ENCODE results near the gene ABCA7. TPM values are rescaled to one million over a fixed set of nuclear protein-coding genes. Genes with fewer than 3 reads are reported as not detected.
A peak's percentile ranks its signal among the peaks of the same experiment; 100 is the strongest.

Gene ABCA7
- total RNA-seq, 1 experiment from 2014 or later = 18.2 TPM

DNA sequence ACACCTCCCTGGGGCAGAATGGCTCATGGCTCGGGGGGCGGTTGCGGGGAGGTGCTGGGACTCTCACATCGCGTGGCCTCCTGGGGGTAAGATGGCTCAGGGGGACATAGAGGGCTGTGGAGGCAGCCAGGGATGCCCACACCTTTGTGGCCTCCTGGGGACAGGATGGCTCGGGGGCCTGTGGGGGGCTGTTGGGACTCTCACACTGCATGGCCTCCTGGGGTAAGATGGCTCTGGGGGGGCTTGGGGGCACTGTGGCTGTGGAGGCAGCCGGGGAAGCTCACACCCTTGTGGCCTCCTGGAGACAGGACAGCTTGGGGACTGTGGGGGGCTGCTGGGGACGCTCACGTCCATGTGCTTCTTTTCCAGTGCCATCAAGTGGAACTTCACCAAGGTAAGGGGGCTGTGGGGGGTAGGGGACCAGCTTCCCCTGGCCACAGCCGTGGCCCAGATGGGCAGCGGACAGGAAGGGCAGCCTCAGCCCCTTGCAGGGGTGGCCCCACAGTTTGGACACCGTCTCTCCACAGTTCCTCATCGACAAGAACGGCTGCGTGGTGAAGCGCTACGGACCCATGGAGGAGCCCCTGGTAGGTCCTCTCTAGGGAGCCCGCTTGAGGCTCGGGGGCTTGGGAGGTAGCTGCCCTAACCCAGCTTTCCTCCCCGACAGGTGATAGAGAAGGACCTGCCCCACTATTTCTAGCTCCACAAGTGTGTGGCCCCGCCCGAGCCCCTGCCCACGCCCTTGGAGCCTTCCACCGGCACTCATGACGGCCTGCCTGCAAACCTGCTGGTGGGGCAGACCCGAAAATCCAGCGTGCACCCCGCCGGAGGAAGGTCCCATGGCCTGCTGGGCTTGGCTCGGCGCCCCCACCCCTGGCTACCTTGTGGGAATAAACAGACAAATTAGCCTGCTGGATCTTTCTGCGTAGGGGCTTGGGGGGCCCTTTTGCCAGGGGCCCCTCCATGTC is 66.2 kb downstream of the ABCA7 start:
- POLR2A ChIA-PET = interaction anchor here (0.6 to 6.6 kb wide), 7 partner anchors 12 to 158 kb away, joined by 3 to 73 read pairs (median 3); partner anchors contain the start of gene CNN2
- BruUV-seq (replicated peaks) = TSS peak; percentile 64
- Mint-ChIP-seq H3K36me3 (ENCODE audit: insufficient read depth, unreplicated experiment) (peaks cover 63% of the 10 kb centered on the region), H3K4me1 (ENCODE audit: insufficient read depth, unreplicated experiment) (peaks cover 6% of the 10 kb centered on the region), H3K4me3 (ENCODE audit: unreplicated experiment) (peak overlapping the region; percentile 71), H3K9me3 (ENCODE audit: unreplicated experiment) (no peaks in the 10 kb centered on the region), H3K27me3 (ENCODE audit: insufficient read depth, unreplicated experiment) (no peaks in the 10 kb centered on the region), H3K27ac (ENCODE audit: low read depth, unreplicated experiment) (peak overlapping the region; percentile 59)
- intact Hi-C loops (cut with micrococcal nuclease) = no loop called here
- TF ChIP-seq, protein P1, sequence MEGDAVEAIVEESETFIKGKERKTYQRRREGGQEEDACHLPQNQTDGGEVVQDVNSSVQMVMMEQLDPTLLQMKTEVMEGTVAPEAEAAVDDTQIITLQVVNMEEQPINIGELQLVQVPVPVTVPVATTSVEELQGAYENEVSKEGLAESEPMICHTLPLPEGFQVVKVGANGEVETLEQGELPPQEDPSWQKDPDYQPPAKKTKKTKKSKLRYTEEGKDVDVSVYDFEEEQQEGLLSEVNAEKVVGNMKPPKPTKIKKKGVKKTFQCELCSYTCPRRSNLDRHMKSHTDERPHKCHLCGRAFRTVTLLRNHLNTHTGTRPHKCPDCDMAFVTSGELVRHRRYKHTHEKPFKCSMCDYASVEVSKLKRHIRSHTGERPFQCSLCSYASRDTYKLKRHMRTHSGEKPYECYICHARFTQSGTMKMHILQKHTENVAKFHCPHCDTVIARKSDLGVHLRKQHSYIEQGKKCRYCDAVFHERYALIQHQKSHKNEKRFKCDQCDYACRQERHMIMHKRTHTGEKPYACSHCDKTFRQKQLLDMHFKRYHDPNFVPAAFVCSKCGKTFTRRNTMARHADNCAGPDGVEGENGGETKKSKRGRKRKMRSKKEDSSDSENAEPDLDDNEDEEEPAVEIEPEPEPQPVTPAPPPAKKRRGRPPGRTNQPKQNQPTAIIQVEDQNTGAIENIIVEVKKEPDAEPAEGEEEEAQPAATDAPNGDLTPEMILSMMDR (IDR thresholded peaks at IDR 0.05; ENCODE audit: unreplicated experiment) = no peak
- no peak for DNase-seq (ENCODE audit: unreplicated experiment)
- CTCF ChIA-PET = no interaction called here

DNA sequence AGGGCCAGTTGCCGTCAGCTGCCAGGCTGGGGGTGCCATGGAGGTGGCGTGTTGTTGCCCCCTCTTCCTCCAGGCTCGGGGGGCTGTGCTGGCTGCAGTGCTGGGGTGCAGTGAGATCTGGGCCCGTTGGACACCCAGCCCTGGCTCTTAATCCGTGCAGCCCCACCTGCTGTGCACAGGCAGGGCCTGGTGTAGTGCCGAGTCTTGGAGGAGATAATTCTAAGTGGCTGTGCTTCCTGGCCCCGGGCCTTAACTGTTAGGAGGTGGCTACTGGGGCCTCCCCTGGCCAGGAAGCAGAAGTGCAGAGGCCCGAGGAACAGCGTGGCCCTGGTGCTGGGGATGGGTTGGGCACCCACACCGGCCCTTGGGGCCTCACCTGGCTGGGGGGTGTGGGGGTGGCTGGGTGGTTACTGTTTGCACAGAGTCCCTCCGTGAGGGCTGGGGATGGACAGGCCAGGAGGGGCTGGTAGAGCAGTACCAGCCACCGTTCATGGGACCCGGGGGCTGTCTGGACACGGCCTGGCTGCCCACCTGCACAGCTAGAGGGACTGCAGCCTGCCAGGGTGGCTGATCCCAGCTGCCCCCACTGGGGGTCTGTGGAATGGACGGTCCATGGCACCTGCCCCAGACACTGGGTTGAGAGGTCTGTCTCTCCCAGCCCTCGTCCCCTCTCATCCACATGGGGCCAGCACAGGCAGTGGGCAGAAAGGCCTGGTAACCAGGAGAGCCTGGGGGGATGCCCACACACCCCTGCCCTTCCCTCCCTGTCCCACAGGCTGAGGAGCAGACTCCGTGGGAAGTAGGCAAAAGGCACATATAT is 67.1 kb downstream of the ABCA7 start:
- no peaks in the 10 kb centered on the region for H3K27me3 Mint-ChIP-seq (ENCODE audit: insufficient read depth, unreplicated experiment)
- peak overlapping the region; percentile 59 for H3K27ac Mint-ChIP-seq (ENCODE audit: low read depth, unreplicated experiment)
- ChIA-PET POLR2A (interaction anchor here (0.6 to 6.6 kb wide), 4 partner anchors 13 to 157 kb away, joined by 3 to 73 read pairs (median 3); no protein-coding TSS in a partner anchor), CTCF (interaction anchor here (0.6 kb wide), 1 partner anchor 87 kb away, joined by 3 read pairs; no protein-coding TSS in a partner anchor)
- intact Hi-C loops (cut with micrococcal nuclease) = loop anchor here (1.0 kb wide), 1 partner anchor 50 kb away; no protein-coding TSS in a partner anchor
- peaks cover 63% of the 10 kb centered on the region for H3K36me3 Mint-ChIP-seq (ENCODE audit: insufficient read depth, unreplicated experiment)
- H3K9me3 Mint-ChIP-seq (ENCODE audit: unreplicated experiment) = no peaks in the 10 kb centered on the region
- peak; percentile 82 for DNase-seq (ENCODE audit: unreplicated experiment)
- no TSS peak for BruUV-seq (replicated peaks)
- H3K4me1 Mint-ChIP-seq (ENCODE audit: insufficient read depth, unreplicated experiment) = no peaks in the 10 kb centered on the region
- TF ChIP-seq, protein P1 (IDR thresholded peaks at IDR 0.05; ENCODE audit: unreplicated experiment) = peak; percentile 34
- H3K4me3 Mint-ChIP-seq (ENCODE audit: unreplicated experiment) = peak overlapping the region; percentile 29

DNA sequence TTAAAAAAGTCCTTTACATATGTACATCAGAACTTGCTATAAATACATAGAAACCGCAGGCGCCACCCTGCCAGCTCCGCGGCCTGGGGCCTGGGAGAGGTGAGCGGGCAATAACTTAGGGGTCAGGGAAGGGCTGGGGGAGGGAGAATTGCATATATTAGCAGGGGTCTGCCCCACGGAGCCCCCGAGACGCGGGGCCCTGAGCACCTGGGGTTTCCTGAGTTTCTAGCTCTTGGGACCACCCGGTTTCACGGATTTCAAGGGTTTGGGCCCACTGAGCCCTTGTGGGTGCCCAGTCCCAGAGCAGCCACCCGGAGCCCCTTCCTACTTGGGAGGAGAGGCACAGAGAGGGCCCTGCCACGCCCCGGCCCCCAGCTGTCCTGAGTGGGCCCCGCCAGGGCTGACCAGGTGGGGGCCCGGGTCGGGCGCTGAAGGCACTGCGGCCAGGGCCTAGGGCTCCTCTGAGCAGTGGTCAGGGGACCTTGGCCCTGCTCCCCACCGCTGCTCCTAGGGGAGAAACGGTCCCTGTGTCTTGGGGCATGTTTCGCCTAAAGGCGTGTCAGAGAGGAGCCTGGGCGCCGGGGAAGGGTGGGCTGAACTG is 67.9 kb downstream of the ABCA7 start:
- Mint-ChIP-seq H3K4me3 (ENCODE audit: unreplicated experiment) (no peak overlapping the region), H3K27me3 (ENCODE audit: insufficient read depth, unreplicated experiment) (no peaks in the 10 kb centered on the region), H3K36me3 (ENCODE audit: insufficient read depth, unreplicated experiment) (peaks cover 62% of the 10 kb centered on the region), H3K9me3 (ENCODE audit: unreplicated experiment) (no peaks in the 10 kb centered on the region), H3K4me1 (ENCODE audit: insufficient read depth, unreplicated experiment) (no peaks in the 10 kb centered on the region), H3K27ac (ENCODE audit: low read depth, unreplicated experiment) (no peak overlapping the region)
- intact Hi-C loops (cut with micrococcal nuclease) = loop anchor here (1.0 kb wide), 1 partner anchor 50 kb away; no protein-coding TSS in a partner anchor
- no peak for DNase-seq (ENCODE audit: unreplicated experiment)
- BruUV-seq (replicated peaks) = no TSS peak
- TF ChIP-seq, protein P1 (IDR thresholded peaks at IDR 0.05; ENCODE audit: unreplicated experiment) = no peak
- ChIA-PET POLR2A (interaction anchor here (1.2 kb wide), 1 partner anchor 14 kb away, joined by 3 read pairs; no protein-coding TSS in a partner anchor), CTCF (interaction anchor here (0.6 kb wide), 1 partner anchor 86 kb away, joined by 3 read pairs; no protein-coding TSS in a partner anchor)

All from MCF 10A (cell line).